H1 (cell line): ENCODE results near the gene KNDC1. TPM values are rescaled to one million over a fixed set of nuclear protein-coding genes. Genes with fewer than 3 reads are reported as not detected.

Experiments used
- CTCF ChIA-PET: fragments of 300-600 bp; sonication (Branson Sonifier 250); formaldehyde crosslinking; loops from one replicate; lab custom pipeline; 2021; ENCODE audit not compliant: partially characterized antibody; lab: Charles Lee
- POLR2A ChIA-PET: fragments of 300-600 bp; sonication (Branson Sonifier 250); formaldehyde crosslinking; loops from one replicate; lab custom pipeline; 2021; ENCODE audit warnings: inconsistent platforms; ENCODE audit not compliant: partially characterized antibody; lab: Charles Lee
- DNase-seq, 2 experiments: peaks; one replicate each; pipeline versions ENCODE4 v3.0.0 to v3.0.0-alpha.2; 2010 to 2022; ENCODE audit warnings: low spot score in 2 of 2, low read depth in 1 of 2, mixed read lengths in 1 of 2
- FAIRE-seq: peaks from 2 replicates; lab custom pipeline; 2011; peaks lifted over from hg19 to GRCh38; lab: Jason Lieb, UNC
- H2AFZ ChIP-seq: 2 replicates; pipeline ENCODE4 v1.8.1; 2012; ENCODE audit warnings: low read length, inconsistent platforms
- H2AK5ac ChIP-seq: 2 replicates; pipeline ENCODE4 v1.6.1; 2013; ENCODE audit warnings: low read depth, low read length
- H2BK120ac ChIP-seq: replicated peaks from 2 replicates; pipeline ENCODE3; 2013; ENCODE audit warnings: low read depth, low read length, inconsistent platforms
- H2BK12ac ChIP-seq: 2 replicates; pipeline ENCODE4 v1.6.1; 2013; ENCODE audit warnings: low read depth, low read length
- H2BK15ac ChIP-seq: 2 replicates; pipeline ENCODE4 v1.6.1; 2013; ENCODE audit warnings: low read length
- H2BK20ac ChIP-seq: 2 replicates; pipeline ENCODE4 v1.6.1; 2013; ENCODE audit warnings: low read length
- H2BK5ac ChIP-seq: 2 replicates; pipeline ENCODE4 v1.6.1; 2013; ENCODE audit warnings: low read depth, low read length
- H3K14ac ChIP-seq: 2 replicates; pipeline ENCODE4 v1.6.1; 2013; ENCODE audit warnings: inconsistent platforms; ENCODE audit not compliant: insufficient read length
- H3K18ac ChIP-seq: 2 replicates; pipeline ENCODE4 v1.6.1; 2013; ENCODE audit warnings: low read length; ENCODE audit errors: extremely low read depth
- H3K23ac ChIP-seq: 2 replicates; pipeline ENCODE4 v1.6.1; 2013; ENCODE audit warnings: inconsistent platforms; ENCODE audit not compliant: insufficient read length
- H3K23me2 ChIP-seq: 2 replicates; pipeline ENCODE4 v1.6.1; 2013; ENCODE audit warnings: low read depth, low read length
- H3K27ac ChIP-seq: 2 replicates; pipeline ENCODE4 v1.6.1; 2011; ENCODE audit warnings: low read depth, low read length, inconsistent platforms
- H3K27me3 ChIP-seq, 4 experiments: replicated peaks in 1 of 4; 1 replicate in 1 of 4; 2 replicates in 3 of 4; pipeline versions ENCODE4 v1.6.1 to v1.8.1; 2011 to 2013; ENCODE audit warnings: low read length in 3 of 4, mild to moderate bottlenecking in 3 of 4, inconsistent platforms in 2 of 4, mixed read lengths in 2 of 4, moderate library complexity in 1 of 4; ENCODE audit not compliant: control insufficient read depth in 3 of 4, insufficient read depth in 3 of 4; ENCODE audit errors: extremely low read depth in 1 of 4
- H3K36me3 ChIP-seq, 4 experiments: 2 replicates each; pipeline versions ENCODE4 v1.6.1 to v1.8.1; 2011 to 2013; ENCODE audit warnings: mild to moderate bottlenecking in 4 of 4, low read length in 3 of 4, moderate library complexity in 2 of 4, control low read depth in 1 of 4, inconsistent platforms in 1 of 4; ENCODE audit not compliant: insufficient read depth in 4 of 4, control insufficient read depth in 2 of 4
- H3K4ac ChIP-seq: replicated peaks from 2 replicates; pipeline ENCODE3; 2013; ENCODE audit warnings: low read length, low read depth, mixed read lengths, inconsistent platforms; ENCODE audit not compliant: insufficient read length
- H3K4me1 ChIP-seq, 4 experiments: replicated peaks in 1 of 4; 1 replicate in 1 of 4; 2 replicates in 3 of 4; pipeline versions ENCODE4 v1.6.1 to v1.8.1; 2011 to 2013; ENCODE audit warnings: low read length in 3 of 4, inconsistent platforms in 2 of 4, mixed read lengths in 1 of 4; ENCODE audit not compliant: insufficient read depth in 4 of 4, control insufficient read depth in 3 of 4
- H3K4me2 ChIP-seq, 2 experiments: 2 replicates each; pipeline versions ENCODE4 v1.6.1 to v1.8.1; 2011 to 2013; ENCODE audit warnings: low read depth in 2 of 2, low read length in 2 of 2, control low read depth in 1 of 2, inconsistent platforms in 1 of 2, mild to moderate bottlenecking in 1 of 2; ENCODE audit not compliant: insufficient read depth in 1 of 2
- H3K4me3 ChIP-seq, 4 experiments: fragments of 200-600, 300-600 bp in 1 of 4; sonication (generic), shearing (Covaris generic), sonication (Bioruptor Twin) in 1 of 4; 2 replicates each; pipeline versions ENCODE4 v1.5.1 to v1.8.1; 2011 to 2016; ENCODE audit warnings: low read length in 4 of 4, low read depth in 3 of 4, control low read depth in 2 of 4, inconsistent platforms in 2 of 4, mild to moderate bottlenecking in 2 of 4, mixed read lengths in 1 of 4, moderate library complexity in 1 of 4; ENCODE audit not compliant: insufficient read depth in 2 of 4; ENCODE audit errors: extremely low read depth in 1 of 4
- H3K56ac ChIP-seq: replicated peaks from 2 replicates; pipeline ENCODE3; 2013; ENCODE audit warnings: low read depth, mild to moderate bottlenecking, mixed read lengths, low read length, inconsistent platforms; ENCODE audit not compliant: insufficient read length
- H3K79me1 ChIP-seq: 2 replicates; pipeline ENCODE4 v1.6.1; 2013; ENCODE audit warnings: low read depth, low read length, control low read depth
- H3K79me2 ChIP-seq, 2 experiments: 2 replicates each; pipeline versions ENCODE4 v1.6.1 to v1.8.1; 2012 to 2013; ENCODE audit warnings: low read length in 2 of 2, mild to moderate bottlenecking in 2 of 2, inconsistent platforms in 1 of 2; ENCODE audit not compliant: insufficient read depth in 2 of 2, control insufficient read depth in 1 of 2
- H3K9ac ChIP-seq, 4 experiments: replicated peaks in 1 of 4; 1 replicate in 1 of 4; 2 replicates in 3 of 4; pipeline versions ENCODE4 v1.6.1 to v1.8.1; 2011 to 2013; ENCODE audit warnings: low read depth in 3 of 4, low read length in 3 of 4, control low read depth in 2 of 4, mild to moderate bottlenecking in 2 of 4, moderate library complexity in 2 of 4, inconsistent platforms in 1 of 4; ENCODE audit errors: extremely low read depth in 1 of 4
- H3K9me3 ChIP-seq, 2 experiments: 2 replicates each; pipeline versions ENCODE4 v1.6.1 to v1.8.1; 2012 to 2013; ENCODE audit warnings: mild to moderate bottlenecking in 2 of 2, moderate library complexity in 2 of 2, control low read depth in 1 of 2, inconsistent platforms in 1 of 2, low read depth in 1 of 2, low read length in 1 of 2, mixed read lengths in 1 of 2; ENCODE audit not compliant: insufficient read depth in 2 of 2
- H4K20me1 ChIP-seq, 2 experiments: replicated peaks in 1 of 2; 2 replicates each; pipeline versions ENCODE3 to v1.8.1; 2011 to 2013; ENCODE audit warnings: inconsistent platforms in 2 of 2, low read length in 2 of 2, mild to moderate bottlenecking in 1 of 2; ENCODE audit not compliant: insufficient read depth in 2 of 2, control insufficient read depth in 1 of 2
- H4K5ac ChIP-seq: 2 replicates; pipeline ENCODE4 v1.6.1; 2013; ENCODE audit warnings: low read length, low read depth, mixed read lengths, inconsistent platforms; ENCODE audit not compliant: insufficient read length
- H4K8ac ChIP-seq: 2 replicates; pipeline ENCODE4 v1.8.0; 2013; ENCODE audit warnings: mild to moderate bottlenecking, moderate library complexity, low read length, inconsistent platforms; ENCODE audit not compliant: insufficient read depth; ENCODE audit errors: extremely low read depth
- H4K91ac ChIP-seq: replicated peaks from 2 replicates; pipeline ENCODE3; 2013; ENCODE audit warnings: low read length, mixed read lengths, inconsistent platforms; ENCODE audit not compliant: insufficient read length
- ATF3 ChIP-seq: IDR thresholded peaks from 2 replicates; pipeline ENCODE4 v1.6.1; 2011; ENCODE audit warnings: low read depth, mild to moderate bottlenecking, low read length; ENCODE audit not compliant: insufficient read depth
- BCL11A ChIP-seq, 2 experiments: IDR thresholded peaks; one replicate each; pipeline ENCODE4 v1.6.1; 2011; ENCODE audit warnings: low read depth in 2 of 2, low read length in 2 of 2, mild to moderate bottlenecking in 2 of 2
- BRCA1 ChIP-seq: IDR thresholded peaks from 2 replicates; pipeline ENCODE4 v1.6.1; 2012; ENCODE audit warnings: low read depth, low read length, improper control_type of control experiment
- CBX8 ChIP-seq: fragments of 300-800, 300-1000 bp; sonication (generic); IDR thresholded peaks from 2 replicates; pipeline ENCODE4 v1.7.1; 2016; ENCODE audit warnings: low read depth, low read length, borderline replicate concordance
- GTF2F1 ChIP-seq: IDR thresholded peaks from 2 replicates; pipeline ENCODE4 v1.6.1; 2012; ENCODE audit warnings: low read depth, low read length, improper control_type of control experiment, borderline replicate concordance
- PHF8 ChIP-seq: fragments of 200-600 bp; sonication (generic); conservative IDR thresholded peaks from 2 replicates; pipeline ENCODE4 v1.7.1; 2012; ENCODE audit warnings: low read depth, mild to moderate bottlenecking, inconsistent platforms, low read length, moderate library complexity
- POLR2AphosphoS5 ChIP-seq: IDR thresholded peaks from 2 replicates; pipeline ENCODE4 v1.6.1; 2011; ENCODE audit warnings: low read depth, low read length
- SP2 ChIP-seq: IDR thresholded peaks from 2 replicates; pipeline ENCODE4 v1.6.1; 2012; ENCODE audit warnings: mild to moderate bottlenecking, low read length, inconsistent platforms
- SP4 ChIP-seq: IDR thresholded peaks from 2 replicates; pipeline ENCODE4 v1.6.1; 2012; ENCODE audit warnings: low read length, inconsistent platforms
- TAF1 ChIP-seq: IDR thresholded peaks from 2 replicates; pipeline ENCODE4 v1.6.1; 2011; ENCODE audit warnings: mild to moderate bottlenecking, low read depth, low read length
- WGBS, 2 experiments: shearing (Covaris generic) in 1 of 2; methylation state at CpG; one replicate each; pipeline versions ENCODE4 v1.1.6 to v1.1.7; 2013 to 2015; ENCODE audit warnings: low lambda C conversion rate in 2 of 2, mixed read lengths in 2 of 2, inconsistent platforms in 1 of 2, low coverage in 1 of 2, missing lambda C conversion rate in 1 of 2; ENCODE audit not compliant: insufficient replicate concordance in 2 of 2, insufficient coverage in 1 of 2, insufficient read length in 1 of 2; ENCODE audit errors: extremely low coverage in 1 of 2, missing lambda C conversion rate in 1 of 2; 5-methylcytosine and 5-hydroxymethylcytosine counted together
- polyA plus RNA-seq, 7 experiments: library from polyadenylated mRNA; depleted of rRNA in 3 of 7; stranded (reverse) in 5 of 7; unstranded in 2 of 7; fragments of >200 nt in 5 of 7; fragments of 200-250 nt in 2 of 7; gene quantifications; 1 replicate in 5 of 7; 2 replicates in 1 of 7; 4 replicates in 1 of 7; pipeline versions ENCODE4 v1.2.1 to v1.2.3, GENCODE V29; 2011 to 2013; ENCODE audit warnings: missing spikeins in 2 of 7, mixed read lengths in 2 of 7
- total RNA-seq: library from RNA; stranded (reverse); fragmentation: NEBNext Ultra II Directional; extraction: Animal tissue kit (Norgen Biotek cat#: 25700); gene quantifications from 2 replicates; pipeline ENCODE4 v1.2.1, GENCODE V29; 2021

The KNDC1 gene
- total and polyA plus RNA-seq, 2 of the 8 experiments (the other 6 are each of a cell fraction or from before 2014, with no cell fraction given): 7.5 to 16.7 TPM

DNA sequence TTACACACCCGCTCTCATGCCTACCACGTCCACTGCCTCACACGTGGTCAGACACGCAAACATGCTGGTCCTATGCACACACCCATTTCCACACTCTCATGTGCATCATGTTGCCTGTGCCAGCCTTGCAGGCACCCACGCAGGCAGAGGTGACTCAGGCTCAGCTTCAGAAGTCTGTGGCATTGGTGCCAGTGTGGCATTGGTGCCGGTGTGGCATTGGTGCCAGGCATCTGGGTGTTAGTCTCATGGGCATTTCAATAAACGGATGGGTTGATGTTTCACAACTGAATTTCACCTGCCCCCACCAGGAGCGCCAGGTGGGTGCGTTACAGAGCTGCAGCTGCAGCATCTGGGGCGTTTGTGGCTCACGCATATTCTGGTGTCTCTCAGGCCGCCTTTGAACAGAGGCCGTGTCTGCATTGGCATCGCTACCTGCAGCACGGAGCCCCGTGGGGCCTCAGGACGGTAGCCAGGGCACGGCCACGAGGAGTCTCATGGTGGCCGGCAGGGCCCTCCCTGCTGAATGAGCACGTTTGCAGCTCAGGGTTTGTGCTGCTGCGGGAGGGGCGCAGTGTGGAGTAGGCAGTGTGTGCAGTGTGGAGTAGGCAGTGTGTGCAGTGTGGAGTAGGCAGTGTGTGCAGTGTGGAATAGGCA lies 24.7 kb downstream of the KNDC1 start:
- FAIRE-seq (no peak), DNase-seq (no peak)
- Histone ChIP-seq H2BK12ac (no peak overlapping the region), H3K36me3 (peaks cover 0 to 26% (median 10%) of the 10 kb centered on the region in 4 experiments; a peak in 4 of 8 replicates), H3K18ac (no peak overlapping the region), H3K9me3 (peaks cover 0 to 20% of the 10 kb centered on the region in 2 experiments; a peak in 1 of 4 replicates), H3K9ac (no peak overlapping the region), H3K4me2 (no peak overlapping the region), H2BK15ac (no peak overlapping the region), H3K56ac (no peak overlapping the region), H3K23me2 (0 out of 2 replicates have a peak, but pooled peaks cover 2% of the 10 kb centered on the region), H4K91ac (no peak overlapping the region), H2BK5ac (no peak overlapping the region), H3K27me3 (no peaks in the 10 kb centered on the region), H2BK20ac (no peak overlapping the region), H2AFZ (no peak overlapping the region), H3K14ac (no peak overlapping the region), H3K4me3 (no peak overlapping the region), H3K79me1 (no peaks in the 10 kb centered on the region), H3K23ac (no peak overlapping the region), H4K5ac (no peak overlapping the region), H3K27ac (no peak overlapping the region), H3K4ac (no peak overlapping the region), H2AK5ac (no peak overlapping the region), H3K79me2 (no peaks in the 10 kb centered on the region), H3K4me1 (no peaks in the 10 kb centered on the region; a peak in 1 of 7 replicates), H4K20me1 (peaks cover 0 to 11% of the 10 kb centered on the region in 2 experiments), H2BK120ac (no peak overlapping the region), H4K8ac (no peak overlapping the region)
- 80% methylated on average over 23 of the region's 23 CpGs; no CpG with 5 or more reads in 1 of the 2 experiments for WGBS, 2 experiments
- CTCF ChIA-PET: no interaction called here
- POLR2A ChIA-PET: interaction anchor here (2.1 kb wide), 1 partner anchor 13 kb away, joined by 5 read pairs; no protein-coding TSS in a partner anchor
- no peak for TF ChIP-seq SP2
- no peak for TF ChIP-seq POLR2AphosphoS5
- TF ChIP-seq BRCA1: no peak
- TF ChIP-seq ATF3: no peak
- TF ChIP-seq BCL11A (IDR thresholded peaks at IDR 0.05; ENCODE audit: low read depth in 2 of 2, low read length in 2 of 2): no peak
- TF ChIP-seq PHF8: no peak
- no peak for TF ChIP-seq SP4
- no peak for TF ChIP-seq TAF1
- no peak for TF ChIP-seq GTF2F1
- no peak for TF ChIP-seq CBX8
